HG03095 (cell line): ENCODE data around the gene DHX8.

Experiments
- ATAC-seq: cut with Tn5 transposase; IDR thresholded peaks from one replicate; pipeline ENCODE4 v1.9.1; 2021; ENCODE audit warnings: moderate library complexity; ENCODE audit not compliant: unreplicated experiment

The DHX8 gene

GRCh38 chr17:43572368-43572980, 88.7 kb downstream of the DHX8 start:
- ATAC-seq, result no peak

- no peak for ATAC-seq
Measured at GRCh38 chr17:43573579-43574321, 90.0 kb downstream of the DHX8 start.

- no peak for ATAC-seq
Measured at GRCh38 chr17:43574348-43574747, 90.6 kb downstream of the DHX8 start.

GRCh38 chr17:43574896-43575525, 91.2 kb downstream of the DHX8 start:
- no peak for ATAC-seq
